A549 (cell line): ENCODE data around the gene SPIB. TPM values are rescaled to one million over a fixed set of nuclear protein-coding genes. Genes with fewer than 3 reads are reported as not detected.

Experiments used
- ATAC-seq, 2 experiments: fragments of 200-7000 bp in 1 of 2; fragments of >200 bp in 1 of 2; cut with Nextera tagmentation in 1 of 2; cut with Tn5 transposase in 1 of 2; 3 replicates each; pipeline versions ENCODE4 v1.8.0 to v1.9.1; 2018 to 2020; ENCODE audit warnings: mild to moderate bottlenecking in 1 of 2, moderate library complexity in 1 of 2
- CTCF ChIA-PET: fragments of 300-600 bp; sonication (Branson Sonifier 250); formaldehyde crosslinking; extraction: SDS; loops from one replicate; lab custom pipeline; 2021; ENCODE audit warnings: antibody characterized with exemption, inconsistent platforms; lab: Yijun Ruan, JAX
- POLR2A ChIA-PET: fragments of 350-600 bp; formaldehyde crosslinking; extraction: SDS; loops from one replicate; lab custom pipeline; 2021; ENCODE audit warnings: antibody characterized with exemption, inconsistent platforms; lab: Yijun Ruan, JAX
- DNase-seq, 2 experiments: peaks; one replicate each; pipeline versions ENCODE4 v3.0.0 to v3.0.0-alpha.2; 2011 to 2016; ENCODE audit warnings: low read depth in 1 of 2, low spot score in 1 of 2
- FAIRE-seq: peaks from 2 replicates; lab custom pipeline; 2011; peaks lifted over from hg19 to GRCh38; lab: Jason Lieb, UNC
- H3K27ac ChIP-seq, 2 experiments: fragments of >200 bp; sonication (Bioruptor Twin); formaldehyde crosslinking; 3 replicates each; pipeline ENCODE4 v1.5.1; 2016 to 2017
- H3K4me1 ChIP-seq: fragments of >200 bp; sonication (Bioruptor Twin); formaldehyde crosslinking; 3 replicates; pipeline ENCODE4 v1.6.1; 2016
- H3K4me2 ChIP-seq: fragments of >200 bp; sonication (Bioruptor Twin); formaldehyde crosslinking; 3 replicates; pipeline ENCODE4 v1.6.1; 2016
- H3K4me3 ChIP-seq: fragments of >200 bp; sonication (Bioruptor Twin); formaldehyde crosslinking; 3 replicates; pipeline ENCODE4 v1.5.1; 2016
- H3K9me3 ChIP-seq: fragments of >200 bp; sonication (Bioruptor Twin); formaldehyde crosslinking; 3 replicates; pipeline ENCODE4 v1.6.1; 2016
- CEBPB ChIP-seq, 2 experiments: fragments of >200 bp in 1 of 2; sonication (Bioruptor Twin) in 1 of 2; formaldehyde crosslinking in 1 of 2; IDR thresholded peaks; 2 replicates each; pipeline ENCODE4 v1.6.1; 2012 to 2016
- CTCF ChIP-seq: fragments of >200 bp; sonication (Bioruptor Twin); formaldehyde crosslinking; IDR thresholded peaks from 3 replicates; pipeline ENCODE4 v1.5.1; 2016
- FOXS1 ChIP-seq: fragments of 250-450 bp; sonication (Bioruptor Pico); IDR thresholded peaks from 2 replicates; pipeline ENCODE4 v1.5.0; 2020; ENCODE audit warnings: mild to moderate bottlenecking, moderate library complexity
- HOXB5 ChIP-seq: fragments of 250-450 bp; sonication (Bioruptor Pico); IDR thresholded peaks from 2 replicates; pipeline ENCODE4 v1.5.0; 2020; ENCODE audit warnings: mild to moderate bottlenecking, moderate library complexity
- JUNB ChIP-seq: fragments of >200 bp; sonication (Bioruptor Twin); formaldehyde crosslinking; IDR thresholded peaks from 2 replicates; pipeline ENCODE4 v1.6.1; 2016
- MYC ChIP-seq: IDR thresholded peaks from 2 replicates; pipeline ENCODE4 v1.6.1; 2012; ENCODE audit warnings: mild to moderate bottlenecking, inconsistent platforms, low read length, improper control_type of control experiment, borderline replicate concordance
- NPAS2 ChIP-seq: fragments of 250-450 bp; sonication (Bioruptor Pico); IDR thresholded peaks from 2 replicates; pipeline ENCODE4 v1.8.0; 2022; ENCODE audit warnings: mild to moderate bottlenecking, moderate library complexity, borderline replicate concordance
- RARB ChIP-seq: fragments of 250-450 bp; sonication (Bioruptor Pico); IDR thresholded peaks from 2 replicates; pipeline ENCODE4 v1.8.0; 2021; ENCODE audit warnings: mild to moderate bottlenecking, moderate library complexity
- ZFP36 ChIP-seq: fragments of 450-650 bp; IDR thresholded peaks from 2 replicates; pipeline ENCODE4 v1.6.1; 2014; ENCODE audit warnings: borderline replicate concordance; ENCODE audit not compliant: partially characterized antibody
- ZSCAN20 ChIP-seq: fragments of 250-450 bp; sonication (Bioruptor Pico); IDR thresholded peaks from 2 replicates; pipeline ENCODE4 v1.8.0; 2022; ENCODE audit warnings: mild to moderate bottlenecking, moderate library complexity
- WGBS: methylation state at CpG from one replicate; pipeline ENCODE4 v1.1.6; 2017; ENCODE audit errors: missing lambda C conversion rate; 5-methylcytosine and 5-hydroxymethylcytosine counted together
- polyA plus RNA-seq, 4 experiments: library from polyadenylated mRNA; depleted of rRNA in 3 of 4; stranded (reverse); fragments of >200 nt; fragmentation: RNase III in 1 of 4; extraction: RNeasy Plus Mini Kit Qiagen cat#74134 plus additional on column Dnase treatment in 1 of 4; gene quantifications; 2 replicates in 3 of 4; 3 replicates in 1 of 4; pipeline ENCODE4 v1.2.3, GENCODE V29; 2011 to 2017
- TF ChIP-seq, protein P1 (sequence below): IDR thresholded peaks from 2 replicates; pipeline ENCODE4 v1.6.1; 2012

The SPIB gene
- polyA plus RNA-seq, 2 of the 4 experiments (the other 2 are of a cell fraction) = 0.03 TPM; not detected in 1

GRCh38 chr19:50415661-50416033 is 3.1 kb upstream of the SPIB start:
- 93% methylated on average over 18 of the region's 22 CpGs for WGBS
- H3K27ac ChIP-seq = no peak overlapping the region
- no peaks in the 10 kb centered on the region for H3K4me1 ChIP-seq
- no peaks in the 10 kb centered on the region for H3K9me3 ChIP-seq
- ChIA-PET POLR2A (interaction anchor here (0.7 to 1.3 kb wide), 2 partner anchors 31 to 82 kb away, joined by 3 to 4 read pairs; partner anchors contain the start of gene POLD1), CTCF (interaction anchor here (0.6 to 3.0 kb wide), 35 partner anchors 10 to 382 kb away, joined by 3 to 22 read pairs (median 4); partner anchors contain the start of genes NR1H2 and POLD1)
- H3K4me2 ChIP-seq = no peak overlapping the region
- ATAC-seq (0 out of 6 replicates have a peak, but pooled peaks of 1 of the 2 experiments have one; percentile 0), DNase-seq (no peak), FAIRE-seq (no peak)
- TF ChIP-seq CTCF (no peak), CEBPB (IDR thresholded peaks at IDR 0.05) (no peak)
- H3K4me3 ChIP-seq = no peak overlapping the region

DNA sequence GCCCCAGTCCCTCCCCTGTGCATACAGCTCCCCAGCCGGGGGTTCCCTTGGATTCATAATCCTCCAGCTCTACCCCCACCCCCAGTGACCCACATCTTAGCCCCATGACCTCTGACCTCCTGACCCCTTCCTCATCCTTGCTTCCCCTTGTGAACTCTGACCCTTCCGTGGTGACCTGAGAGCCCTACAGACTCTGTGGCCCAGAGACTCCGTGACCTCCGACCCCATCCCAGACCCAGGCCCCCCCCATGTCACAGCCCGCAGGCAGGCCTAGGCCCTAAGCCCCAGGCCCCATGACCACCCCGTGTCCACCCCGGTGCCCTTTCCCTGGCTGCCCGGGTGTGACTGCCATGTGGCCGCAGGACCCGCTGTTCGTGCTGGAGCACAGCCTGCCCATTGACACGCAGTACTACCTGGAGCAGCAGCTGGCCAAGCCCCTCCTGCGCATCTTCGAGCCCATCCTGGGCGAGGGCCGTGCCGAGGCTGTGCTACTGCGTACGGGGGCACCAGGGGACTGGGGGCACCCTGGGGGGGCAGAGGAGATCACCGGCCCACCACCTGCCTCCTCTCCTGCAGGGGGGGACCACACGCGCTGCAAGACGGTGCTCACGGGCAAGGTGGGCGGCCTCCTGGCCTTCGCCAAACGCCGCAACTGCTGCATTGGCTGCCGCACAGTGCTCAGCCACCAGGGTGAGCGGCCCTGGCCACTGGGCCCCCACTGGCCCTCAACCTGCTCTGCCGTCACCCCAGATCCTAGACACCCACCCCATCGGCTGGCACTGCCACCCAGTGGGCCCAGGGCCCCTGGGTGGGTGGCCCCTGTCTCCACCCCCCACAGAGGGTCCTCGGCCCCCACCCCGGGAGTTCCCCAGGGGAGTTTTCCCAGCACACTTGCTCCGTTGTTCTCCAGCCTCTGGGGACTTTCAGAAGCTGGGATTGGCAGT is 2.4 kb upstream of the SPIB start:
- CTCF ChIA-PET = interaction anchor here (1.0 to 3.0 kb wide), 22 partner anchors 9 to 269 kb away, joined by 3 to 22 read pairs (median 4); partner anchors contain the start of gene NR1H2
- no peak overlapping the region for H3K27ac ChIP-seq
- no peak overlapping the region for H3K4me3 ChIP-seq
- no peak for FAIRE-seq
- H3K9me3 ChIP-seq = no peaks in the 10 kb centered on the region
- no peak overlapping the region for H3K4me2 ChIP-seq
- no peak for DNase-seq
- no peaks in the 10 kb centered on the region for H3K4me1 ChIP-seq
- ATAC-seq = peak; percentile 6 to 24; a peak in 3 of 6 replicates
- POLR2A ChIA-PET = no interaction called here
- 95% methylated on average over 21 of the region's 35 CpGs for WGBS
- TF ChIP-seq CTCF (no peak), RARB (CRISPR knock-in tag) (no peak), JUNB (no peak), FOXS1 (no peak)

GRCh38 chr19:50417111-50418081 is 1.3 kb upstream of the SPIB start:
- no peak for FAIRE-seq
- POLR2A ChIA-PET = no interaction called here

More at GRCh38 chr19:50417111-50418081, 1.3 kb upstream of the SPIB start:
- Histone ChIP-seq H3K9me3 (no peaks in the 10 kb centered on the region), H3K4me3 (no peak overlapping the region), H3K4me2 (no peak overlapping the region), H3K4me1 (no peaks in the 10 kb centered on the region), H3K27ac (no peak overlapping the region)
- WGBS = 81% methylated on average over 18 of the region's 42 CpGs
- DNase-seq = peak in 1 of 2 experiments; percentile 44
- TF ChIP-seq HOXB5 (CRISPR knock-in tag) = no peak
- TF ChIP-seq MYC = no peak
- no peak for TF ChIP-seq ZSCAN20 (CRISPR knock-in tag)
- no peak for TF ChIP-seq ZFP36
- no peak for TF ChIP-seq NPAS2 (CRISPR knock-in tag)
- TF ChIP-seq, protein P1, sequence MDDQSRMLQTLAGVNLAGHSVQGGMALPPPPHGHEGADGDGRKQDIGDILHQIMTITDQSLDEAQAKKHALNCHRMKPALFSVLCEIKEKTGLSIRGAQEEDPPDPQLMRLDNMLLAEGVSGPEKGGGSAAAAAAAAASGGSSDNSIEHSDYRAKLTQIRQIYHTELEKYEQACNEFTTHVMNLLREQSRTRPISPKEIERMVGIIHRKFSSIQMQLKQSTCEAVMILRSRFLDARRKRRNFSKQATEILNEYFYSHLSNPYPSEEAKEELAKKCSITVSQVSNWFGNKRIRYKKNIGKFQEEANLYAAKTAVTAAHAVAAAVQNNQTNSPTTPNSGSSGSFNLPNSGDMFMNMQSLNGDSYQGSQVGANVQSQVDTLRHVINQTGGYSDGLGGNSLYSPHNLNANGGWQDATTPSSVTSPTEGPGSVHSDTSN = 0 out of 2 replicates have a peak, but pooled peaks have one; percentile 18
- CTCF ChIA-PET = interaction anchor here (1.0 to 3.0 kb wide), 6 partner anchors 9 to 60 kb away, joined by 3 to 18 read pairs (median 3); no protein-coding TSS in a partner anchor
- peak in 1 of 2 experiments; percentile 1; a peak in 2 of 6 replicates for ATAC-seq
